ENCODE measurements around the gene PF4V1.

GRCh38 chr4:73843369-73843768, 9.7 kb upstream of the PF4V1 start:
- TF ChIP-seq CTCF (IDR thresholded peaks at IDR 0.05; ENCODE audit: borderline replicate concordance, extremely low read depth, low read length, poor library complexity, severe bottlenecking) (no peak), EZH2 (IDR thresholded peaks at IDR 0.05; ENCODE audit: borderline replicate concordance, low read depth, low read length, severe bottlenecking) (no peak)
